H1 (cell line): ENCODE results near the gene CRTAC1. TPM values are rescaled to one million over a fixed set of nuclear protein-coding genes. Genes with fewer than 3 reads are reported as not detected.

Experiments
- CTCF ChIA-PET: fragments of 300-600 bp; sonication (Branson Sonifier 250); formaldehyde crosslinking; loops from one replicate; lab custom pipeline; 2021; ENCODE audit not compliant: partially characterized antibody; lab: Charles Lee
- POLR2A ChIA-PET: fragments of 300-600 bp; sonication (Branson Sonifier 250); formaldehyde crosslinking; loops from one replicate; lab custom pipeline; 2021; ENCODE audit warnings: inconsistent platforms; ENCODE audit not compliant: partially characterized antibody; lab: Charles Lee
- DNase-seq, 2 experiments: peaks; one replicate each; pipeline versions ENCODE4 v3.0.0 to v3.0.0-alpha.2; 2010 to 2022; ENCODE audit warnings: low spot score in 2 of 2, low read depth in 1 of 2, mixed read lengths in 1 of 2
- FAIRE-seq: peaks from 2 replicates; lab custom pipeline; 2011; peaks lifted over from hg19 to GRCh38; lab: Jason Lieb, UNC
- H2AFZ ChIP-seq: 2 replicates; pipeline ENCODE4 v1.8.1; 2012; ENCODE audit warnings: low read length, inconsistent platforms
- H2AK5ac ChIP-seq: 2 replicates; pipeline ENCODE4 v1.6.1; 2013; ENCODE audit warnings: low read depth, low read length
- H2BK120ac ChIP-seq: replicated peaks from 2 replicates; pipeline ENCODE3; 2013; ENCODE audit warnings: low read depth, low read length, inconsistent platforms
- H2BK12ac ChIP-seq: 2 replicates; pipeline ENCODE4 v1.6.1; 2013; ENCODE audit warnings: low read depth, low read length
- H2BK15ac ChIP-seq: 2 replicates; pipeline ENCODE4 v1.6.1; 2013; ENCODE audit warnings: low read length
- H2BK20ac ChIP-seq: 2 replicates; pipeline ENCODE4 v1.6.1; 2013; ENCODE audit warnings: low read length
- H2BK5ac ChIP-seq: 2 replicates; pipeline ENCODE4 v1.6.1; 2013; ENCODE audit warnings: low read depth, low read length
- H3K14ac ChIP-seq: 2 replicates; pipeline ENCODE4 v1.6.1; 2013; ENCODE audit warnings: inconsistent platforms; ENCODE audit not compliant: insufficient read length
- H3K18ac ChIP-seq: 2 replicates; pipeline ENCODE4 v1.6.1; 2013; ENCODE audit warnings: low read length; ENCODE audit errors: extremely low read depth
- H3K23ac ChIP-seq: 2 replicates; pipeline ENCODE4 v1.6.1; 2013; ENCODE audit warnings: inconsistent platforms; ENCODE audit not compliant: insufficient read length
- H3K23me2 ChIP-seq: 2 replicates; pipeline ENCODE4 v1.6.1; 2013; ENCODE audit warnings: low read depth, low read length
- H3K27ac ChIP-seq: 2 replicates; pipeline ENCODE4 v1.6.1; 2011; ENCODE audit warnings: low read depth, low read length, inconsistent platforms
- H3K27me3 ChIP-seq, 4 experiments: replicated peaks in 1 of 4; 1 replicate in 1 of 4; 2 replicates in 3 of 4; pipeline versions ENCODE4 v1.6.1 to v1.8.1; 2011 to 2013; ENCODE audit warnings: low read length in 3 of 4, mild to moderate bottlenecking in 3 of 4, inconsistent platforms in 2 of 4, mixed read lengths in 2 of 4, moderate library complexity in 1 of 4; ENCODE audit not compliant: control insufficient read depth in 3 of 4, insufficient read depth in 3 of 4; ENCODE audit errors: extremely low read depth in 1 of 4
- H3K36me3 ChIP-seq, 4 experiments: 2 replicates each; pipeline versions ENCODE4 v1.6.1 to v1.8.1; 2011 to 2013; ENCODE audit warnings: mild to moderate bottlenecking in 4 of 4, low read length in 3 of 4, moderate library complexity in 2 of 4, control low read depth in 1 of 4, inconsistent platforms in 1 of 4; ENCODE audit not compliant: insufficient read depth in 4 of 4, control insufficient read depth in 2 of 4
- H3K4ac ChIP-seq: replicated peaks from 2 replicates; pipeline ENCODE3; 2013; ENCODE audit warnings: low read length, low read depth, mixed read lengths, inconsistent platforms; ENCODE audit not compliant: insufficient read length
- H3K4me1 ChIP-seq, 4 experiments: replicated peaks in 1 of 4; 1 replicate in 1 of 4; 2 replicates in 3 of 4; pipeline versions ENCODE4 v1.6.1 to v1.8.1; 2011 to 2013; ENCODE audit warnings: low read length in 3 of 4, inconsistent platforms in 2 of 4, mixed read lengths in 1 of 4; ENCODE audit not compliant: insufficient read depth in 4 of 4, control insufficient read depth in 3 of 4
- H3K4me2 ChIP-seq, 2 experiments: 2 replicates each; pipeline versions ENCODE4 v1.6.1 to v1.8.1; 2011 to 2013; ENCODE audit warnings: low read depth in 2 of 2, low read length in 2 of 2, control low read depth in 1 of 2, inconsistent platforms in 1 of 2, mild to moderate bottlenecking in 1 of 2; ENCODE audit not compliant: insufficient read depth in 1 of 2
- H3K4me3 ChIP-seq, 4 experiments: fragments of 200-600, 300-600 bp in 1 of 4; sonication (generic), shearing (Covaris generic), sonication (Bioruptor Twin) in 1 of 4; 2 replicates each; pipeline versions ENCODE4 v1.5.1 to v1.8.1; 2011 to 2016; ENCODE audit warnings: low read length in 4 of 4, low read depth in 3 of 4, control low read depth in 2 of 4, inconsistent platforms in 2 of 4, mild to moderate bottlenecking in 2 of 4, mixed read lengths in 1 of 4, moderate library complexity in 1 of 4; ENCODE audit not compliant: insufficient read depth in 2 of 4; ENCODE audit errors: extremely low read depth in 1 of 4
- H3K56ac ChIP-seq: replicated peaks from 2 replicates; pipeline ENCODE3; 2013; ENCODE audit warnings: low read depth, mild to moderate bottlenecking, mixed read lengths, low read length, inconsistent platforms; ENCODE audit not compliant: insufficient read length
- H3K79me1 ChIP-seq: 2 replicates; pipeline ENCODE4 v1.6.1; 2013; ENCODE audit warnings: low read depth, low read length, control low read depth
- H3K79me2 ChIP-seq, 2 experiments: 2 replicates each; pipeline versions ENCODE4 v1.6.1 to v1.8.1; 2012 to 2013; ENCODE audit warnings: low read length in 2 of 2, mild to moderate bottlenecking in 2 of 2, inconsistent platforms in 1 of 2; ENCODE audit not compliant: insufficient read depth in 2 of 2, control insufficient read depth in 1 of 2
- H3K9ac ChIP-seq, 4 experiments: replicated peaks in 1 of 4; 1 replicate in 1 of 4; 2 replicates in 3 of 4; pipeline versions ENCODE4 v1.6.1 to v1.8.1; 2011 to 2013; ENCODE audit warnings: low read depth in 3 of 4, low read length in 3 of 4, control low read depth in 2 of 4, mild to moderate bottlenecking in 2 of 4, moderate library complexity in 2 of 4, inconsistent platforms in 1 of 4; ENCODE audit errors: extremely low read depth in 1 of 4
- H3K9me3 ChIP-seq, 2 experiments: 2 replicates each; pipeline versions ENCODE4 v1.6.1 to v1.8.1; 2012 to 2013; ENCODE audit warnings: mild to moderate bottlenecking in 2 of 2, moderate library complexity in 2 of 2, control low read depth in 1 of 2, inconsistent platforms in 1 of 2, low read depth in 1 of 2, low read length in 1 of 2, mixed read lengths in 1 of 2; ENCODE audit not compliant: insufficient read depth in 2 of 2
- H4K20me1 ChIP-seq, 2 experiments: replicated peaks in 1 of 2; 2 replicates each; pipeline versions ENCODE3 to v1.8.1; 2011 to 2013; ENCODE audit warnings: inconsistent platforms in 2 of 2, low read length in 2 of 2, mild to moderate bottlenecking in 1 of 2; ENCODE audit not compliant: insufficient read depth in 2 of 2, control insufficient read depth in 1 of 2
- H4K5ac ChIP-seq: 2 replicates; pipeline ENCODE4 v1.6.1; 2013; ENCODE audit warnings: low read length, low read depth, mixed read lengths, inconsistent platforms; ENCODE audit not compliant: insufficient read length
- H4K8ac ChIP-seq: 2 replicates; pipeline ENCODE4 v1.8.0; 2013; ENCODE audit warnings: mild to moderate bottlenecking, moderate library complexity, low read length, inconsistent platforms; ENCODE audit not compliant: insufficient read depth; ENCODE audit errors: extremely low read depth
- H4K91ac ChIP-seq: replicated peaks from 2 replicates; pipeline ENCODE3; 2013; ENCODE audit warnings: low read length, mixed read lengths, inconsistent platforms; ENCODE audit not compliant: insufficient read length
- ATF3 ChIP-seq: IDR thresholded peaks from 2 replicates; pipeline ENCODE4 v1.6.1; 2011; ENCODE audit warnings: low read depth, mild to moderate bottlenecking, low read length; ENCODE audit not compliant: insufficient read depth
- EGR1 ChIP-seq: IDR thresholded peaks from 2 replicates; pipeline ENCODE4 v1.6.1; 2011; ENCODE audit warnings: low read depth, low read length, borderline replicate concordance
- RAD21 ChIP-seq, 2 experiments: IDR thresholded peaks in 1 of 2; conservative IDR thresholded peaks in 1 of 2; 2 replicates each; pipeline ENCODE4 v1.6.1; 2011; ENCODE audit warnings: low read depth in 2 of 2, low read length in 2 of 2, improper control_type of control experiment in 1 of 2, inconsistent platforms in 1 of 2, mild to moderate bottlenecking in 1 of 2, moderate library complexity in 1 of 2
- TBP ChIP-seq: IDR thresholded peaks from 2 replicates; pipeline ENCODE4 v1.6.1; 2011; ENCODE audit warnings: low read depth, low read length, improper control_type of control experiment
- WGBS, 2 experiments: shearing (Covaris generic) in 1 of 2; methylation state at CpG; one replicate each; pipeline versions ENCODE4 v1.1.6 to v1.1.7; 2013 to 2015; ENCODE audit warnings: low lambda C conversion rate in 2 of 2, mixed read lengths in 2 of 2, inconsistent platforms in 1 of 2, low coverage in 1 of 2, missing lambda C conversion rate in 1 of 2; ENCODE audit not compliant: insufficient replicate concordance in 2 of 2, insufficient coverage in 1 of 2, insufficient read length in 1 of 2; ENCODE audit errors: extremely low coverage in 1 of 2, missing lambda C conversion rate in 1 of 2; 5-methylcytosine and 5-hydroxymethylcytosine counted together
- polyA plus RNA-seq, 7 experiments: library from polyadenylated mRNA; depleted of rRNA in 3 of 7; stranded (reverse) in 5 of 7; unstranded in 2 of 7; fragments of >200 nt in 5 of 7; fragments of 200-250 nt in 2 of 7; gene quantifications; 1 replicate in 5 of 7; 2 replicates in 1 of 7; 4 replicates in 1 of 7; pipeline versions ENCODE4 v1.2.1 to v1.2.3, GENCODE V29; 2011 to 2013; ENCODE audit warnings: missing spikeins in 2 of 7, mixed read lengths in 2 of 7
- total RNA-seq: library from RNA; stranded (reverse); fragmentation: NEBNext Ultra II Directional; extraction: Animal tissue kit (Norgen Biotek cat#: 25700); gene quantifications from 2 replicates; pipeline ENCODE4 v1.2.1, GENCODE V29; 2021

The CRTAC1 gene
- total and polyA plus RNA-seq, 2 of the 8 experiments (the other 6 are each of a cell fraction or from before 2014, with no cell fraction given), result 0.91 to 1.2 TPM

DNA sequence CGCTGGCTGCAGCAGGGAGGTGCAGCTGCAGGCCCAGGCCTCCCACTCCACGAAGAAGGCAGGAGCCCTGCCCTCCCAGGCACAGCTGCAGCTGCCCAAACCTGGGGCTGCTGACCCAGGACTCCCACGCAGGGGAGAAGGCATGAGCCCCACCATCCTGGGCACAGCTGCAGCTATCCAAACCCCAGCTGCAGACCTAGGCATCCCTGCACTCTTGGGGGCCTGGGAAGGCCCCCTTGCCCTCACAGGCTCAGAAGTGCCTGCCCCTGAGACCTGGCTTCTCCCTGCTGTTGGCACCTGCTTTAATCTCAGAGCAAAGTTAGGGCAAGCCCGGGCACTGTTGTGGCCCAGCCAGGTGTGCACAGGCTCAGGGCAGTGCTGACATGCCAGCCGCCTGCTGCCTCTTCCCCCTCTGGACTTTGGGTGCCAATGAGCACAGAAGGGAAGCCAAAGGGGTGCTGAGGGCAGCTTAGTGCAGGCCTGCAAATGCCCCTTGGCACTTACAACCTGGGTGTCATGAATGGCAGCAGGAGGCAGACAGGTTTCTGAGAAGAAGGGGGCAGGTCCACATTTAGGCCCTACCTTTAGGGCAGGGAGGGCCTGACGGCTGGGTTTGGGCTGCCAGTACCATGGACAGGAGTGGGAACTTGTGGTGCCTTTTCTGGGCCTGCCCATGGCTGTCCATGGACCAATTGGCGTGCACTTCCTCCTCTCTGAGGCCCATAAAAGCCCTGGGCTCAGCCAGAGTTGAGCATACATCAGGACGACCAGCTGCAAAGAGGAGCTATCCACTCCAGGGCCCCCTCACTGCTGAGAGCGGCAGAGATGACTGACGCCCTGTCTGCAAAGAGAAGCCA lies 31.1 kb downstream of the CRTAC1 start:
- TF ChIP-seq EGR1, result no peak
- peak; percentile 29; the same call in 1 of the 2 replicates for TF ChIP-seq TBP
- no peak for TF ChIP-seq ATF3
- no peak for TF ChIP-seq RAD21 (IDR thresholded peaks at IDR 0.05 in 1 of 2, conservative IDR thresholded peaks at IDR 0.05 in 1 of 2; ENCODE audit: low read depth in 2 of 2, low read length in 2 of 2)
- H3K4me3 ChIP-seq, result no peak overlapping the region
- 63% methylated on average over 9 of the region's 10 CpGs; no CpG with 5 or more reads in 1 of the 2 experiments for WGBS, 2 experiments

More for the DNA sequence above, 31.1 kb downstream of the CRTAC1 start:
- Histone ChIP-seq H3K79me1 (no peaks in the 10 kb centered on the region), H2BK15ac (no peak overlapping the region), H3K23ac (no peak overlapping the region), H2AK5ac (no peak overlapping the region), H2BK20ac (no peak overlapping the region), H3K23me2 (no peaks in the 10 kb centered on the region), H2BK12ac (no peak overlapping the region), H3K36me3 (no peaks in the 10 kb centered on the region), H3K9me3 (0 out of 4 replicates have a peak, but pooled peaks cover 2 to 3% of the 10 kb centered on the region in 2 experiments), H3K14ac (no peak overlapping the region), H4K5ac (no peak overlapping the region), H2BK120ac (no peak overlapping the region), H3K56ac (no peak overlapping the region), H3K27ac (no peak overlapping the region), H3K18ac (no peak overlapping the region; the same call in 1 of the 2 replicates), H3K4ac (no peak overlapping the region), H4K8ac (no peak overlapping the region), H3K4me2 (no peak overlapping the region), H2AFZ (no peak overlapping the region), H4K91ac (no peak overlapping the region), H3K9ac (no peak overlapping the region), H3K79me2 (no peaks in the 10 kb centered on the region), H4K20me1 (no peaks in the 10 kb centered on the region), H3K27me3 (no peaks in the 10 kb centered on the region; a peak in 1 of 7 replicates), H2BK5ac (no peak overlapping the region), H3K4me1 (peaks cover 0 to 3% (median 0%) of the 10 kb centered on the region in 4 experiments; a peak in 3 of 7 replicates)
- CTCF ChIA-PET, result interaction anchor here (0.7 to 3.8 kb wide), 9 partner anchors 8 to 66 kb away, joined by 3 to 29 read pairs (median 4); no protein-coding TSS in a partner anchor
- no peak for FAIRE-seq
- POLR2A ChIA-PET, result interaction anchor here (2.4 kb wide), 1 partner anchor 31 kb away, joined by 6 read pairs; the partner anchor contains the start of gene CRTAC1
- DNase-seq, result no peak
